HL-60 (cell line): ENCODE data around the gene STK17B.

Experiments used
- DNase-seq, 2 experiments: peaks; one replicate each; pipeline ENCODE4 v3.0.0-alpha.2; 2010 to 2020; ENCODE audit warnings: low read depth in 1 of 2, low spot score in 1 of 2
- H3K27ac ChIP-seq: fragments of 250-450 bp; sonication (Bioruptor Pico); replicated peaks from 2 replicates; pipeline ENCODE4 v1.5.1; 2020; ENCODE audit warnings: mild to moderate bottlenecking, moderate library complexity
- H3K27me3 ChIP-seq: fragments of 250-450 bp; sonication (Bioruptor Pico); 2 replicates; pipeline ENCODE4 v1.5.1; 2021; ENCODE audit warnings: mild to moderate bottlenecking, moderate library complexity; ENCODE audit not compliant: insufficient read depth, poor library complexity, severe bottlenecking
- H3K4me3 ChIP-seq: replicated peaks from 2 replicates; pipeline ENCODE4 v1.5.1; 2011; ENCODE audit warnings: mild to moderate bottlenecking, control low read depth, low read length; ENCODE audit not compliant: insufficient read depth
- GABPA ChIP-seq: IDR thresholded peaks from 2 replicates; pipeline ENCODE4 v1.6.1; 2012; ENCODE audit warnings: low read depth
- POLR2AphosphoS5 ChIP-seq: IDR thresholded peaks from 2 replicates; pipeline ENCODE4 v1.6.1; 2012; ENCODE audit warnings: low read depth
- SPI1 ChIP-seq: IDR thresholded peaks from 2 replicates; pipeline ENCODE4 v1.6.1; 2012; ENCODE audit warnings: low read depth, mild to moderate bottlenecking, borderline replicate concordance
- TF ChIP-seq, protein P1 (sequence below): IDR thresholded peaks from 2 replicates; pipeline ENCODE4 v1.6.1; 2012; ENCODE audit warnings: low read depth; ENCODE audit not compliant: insufficient replicate concordance
- TF ChIP-seq, protein P2 (sequence below): IDR thresholded peaks from one replicate; pipeline ENCODE4 v1.5.1; 2011; ENCODE audit warnings: low read length, control low read depth, inconsistent platforms; ENCODE audit not compliant: insufficient read depth

Gene STK17B

DNA sequence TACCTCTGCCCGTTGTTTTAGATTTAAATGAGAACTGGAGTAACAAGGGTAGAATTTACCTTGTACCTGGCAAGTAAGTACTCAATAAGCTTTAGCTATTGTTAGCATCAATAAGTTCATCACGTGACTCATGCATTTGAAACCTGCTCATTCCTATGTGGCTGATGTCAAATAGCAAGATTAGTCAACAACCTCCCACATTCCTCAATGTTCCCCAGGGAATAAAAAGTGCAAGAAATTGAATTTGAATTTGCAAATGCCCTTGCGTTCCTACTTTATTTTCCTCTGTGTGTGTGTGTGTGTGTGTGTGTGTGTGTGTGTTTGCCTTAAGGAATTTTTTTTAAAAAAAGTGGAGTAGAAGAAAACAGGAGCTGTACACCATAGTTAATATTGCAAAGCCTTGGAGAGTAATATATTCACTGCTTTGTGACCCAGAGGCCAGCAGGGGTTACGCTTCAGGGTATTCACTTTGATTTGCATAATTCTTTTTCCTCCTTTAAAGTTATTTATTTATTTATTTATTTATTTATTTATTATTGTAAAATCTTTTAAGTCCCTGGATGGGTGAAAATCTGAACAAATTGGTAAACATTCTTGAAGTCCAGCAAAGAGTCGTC, 58.9 kb downstream of the STK17B start:
- no peak for DNase-seq
- TF ChIP-seq, protein P1, sequence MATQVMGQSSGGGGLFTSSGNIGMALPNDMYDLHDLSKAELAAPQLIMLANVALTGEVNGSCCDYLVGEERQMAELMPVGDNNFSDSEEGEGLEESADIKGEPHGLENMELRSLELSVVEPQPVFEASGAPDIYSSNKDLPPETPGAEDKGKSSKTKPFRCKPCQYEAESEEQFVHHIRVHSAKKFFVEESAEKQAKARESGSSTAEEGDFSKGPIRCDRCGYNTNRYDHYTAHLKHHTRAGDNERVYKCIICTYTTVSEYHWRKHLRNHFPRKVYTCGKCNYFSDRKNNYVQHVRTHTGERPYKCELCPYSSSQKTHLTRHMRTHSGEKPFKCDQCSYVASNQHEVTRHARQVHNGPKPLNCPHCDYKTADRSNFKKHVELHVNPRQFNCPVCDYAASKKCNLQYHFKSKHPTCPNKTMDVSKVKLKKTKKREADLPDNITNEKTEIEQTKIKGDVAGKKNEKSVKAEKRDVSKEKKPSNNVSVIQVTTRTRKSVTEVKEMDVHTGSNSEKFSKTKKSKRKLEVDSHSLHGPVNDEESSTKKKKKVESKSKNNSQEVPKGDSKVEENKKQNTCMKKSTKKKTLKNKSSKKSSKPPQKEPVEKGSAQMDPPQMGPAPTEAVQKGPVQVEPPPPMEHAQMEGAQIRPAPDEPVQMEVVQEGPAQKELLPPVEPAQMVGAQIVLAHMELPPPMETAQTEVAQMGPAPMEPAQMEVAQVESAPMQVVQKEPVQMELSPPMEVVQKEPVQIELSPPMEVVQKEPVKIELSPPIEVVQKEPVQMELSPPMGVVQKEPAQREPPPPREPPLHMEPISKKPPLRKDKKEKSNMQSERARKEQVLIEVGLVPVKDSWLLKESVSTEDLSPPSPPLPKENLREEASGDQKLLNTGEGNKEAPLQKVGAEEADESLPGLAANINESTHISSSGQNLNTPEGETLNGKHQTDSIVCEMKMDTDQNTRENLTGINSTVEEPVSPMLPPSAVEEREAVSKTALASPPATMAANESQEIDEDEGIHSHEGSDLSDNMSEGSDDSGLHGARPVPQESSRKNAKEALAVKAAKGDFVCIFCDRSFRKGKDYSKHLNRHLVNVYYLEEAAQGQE = no peak
- TF ChIP-seq, protein P2, sequence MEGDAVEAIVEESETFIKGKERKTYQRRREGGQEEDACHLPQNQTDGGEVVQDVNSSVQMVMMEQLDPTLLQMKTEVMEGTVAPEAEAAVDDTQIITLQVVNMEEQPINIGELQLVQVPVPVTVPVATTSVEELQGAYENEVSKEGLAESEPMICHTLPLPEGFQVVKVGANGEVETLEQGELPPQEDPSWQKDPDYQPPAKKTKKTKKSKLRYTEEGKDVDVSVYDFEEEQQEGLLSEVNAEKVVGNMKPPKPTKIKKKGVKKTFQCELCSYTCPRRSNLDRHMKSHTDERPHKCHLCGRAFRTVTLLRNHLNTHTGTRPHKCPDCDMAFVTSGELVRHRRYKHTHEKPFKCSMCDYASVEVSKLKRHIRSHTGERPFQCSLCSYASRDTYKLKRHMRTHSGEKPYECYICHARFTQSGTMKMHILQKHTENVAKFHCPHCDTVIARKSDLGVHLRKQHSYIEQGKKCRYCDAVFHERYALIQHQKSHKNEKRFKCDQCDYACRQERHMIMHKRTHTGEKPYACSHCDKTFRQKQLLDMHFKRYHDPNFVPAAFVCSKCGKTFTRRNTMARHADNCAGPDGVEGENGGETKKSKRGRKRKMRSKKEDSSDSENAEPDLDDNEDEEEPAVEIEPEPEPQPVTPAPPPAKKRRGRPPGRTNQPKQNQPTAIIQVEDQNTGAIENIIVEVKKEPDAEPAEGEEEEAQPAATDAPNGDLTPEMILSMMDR = no peak
- TF ChIP-seq SPI1 (no peak), GABPA (no peak), POLR2AphosphoS5 (no peak)
- H3K27me3 ChIP-seq = no peaks in the 10 kb centered on the region
- H3K4me3 ChIP-seq = no peak overlapping the region
- H3K27ac ChIP-seq = no peak overlapping the region

DNA sequence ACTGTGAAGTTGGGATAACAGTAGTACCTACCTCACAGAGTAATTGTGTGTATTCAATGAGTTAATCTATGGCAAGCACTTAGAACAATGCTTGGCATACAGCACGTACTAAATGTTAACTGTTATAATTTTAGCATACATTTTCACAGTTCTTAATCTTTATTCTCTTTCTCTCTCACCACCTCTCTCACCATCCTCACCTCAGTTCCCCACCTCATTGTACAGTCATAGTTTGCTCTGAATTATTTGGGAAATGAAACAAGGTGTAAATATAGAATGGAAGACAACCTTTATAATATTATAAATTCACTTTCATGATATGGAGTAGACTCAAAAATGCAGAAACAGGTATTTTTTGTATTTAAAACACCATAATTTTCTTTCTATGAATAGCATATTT, 62.8 kb downstream of the STK17B start:
- Histone ChIP-seq H3K27ac (no peak overlapping the region), H3K4me3 (no peak overlapping the region), H3K27me3 (no peaks in the 10 kb centered on the region)
- TF ChIP-seq, protein P1 = no peak
- TF ChIP-seq GABPA = no peak
- TF ChIP-seq, protein P2 = no peak
- no peak for TF ChIP-seq SPI1
- no peak for TF ChIP-seq POLR2AphosphoS5
- no peak for DNase-seq

DNA sequence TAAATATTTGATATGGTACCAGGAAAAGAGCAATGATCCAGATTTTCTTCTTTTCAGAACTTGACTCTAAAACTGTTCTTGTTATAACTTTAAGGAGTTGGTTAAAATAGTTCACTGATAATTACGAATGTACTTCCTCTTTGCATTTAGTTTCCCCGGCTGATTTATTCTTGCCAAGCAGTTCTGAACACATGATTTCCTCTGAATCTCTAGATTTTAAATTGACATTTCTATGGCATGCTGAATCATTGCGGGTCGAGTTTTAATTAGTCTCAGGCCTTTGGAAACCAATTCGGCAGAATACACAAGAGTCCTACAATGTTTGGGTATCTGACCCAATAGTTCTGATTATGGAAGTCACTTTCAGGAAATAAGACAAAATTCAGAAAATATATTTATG, 65.4 kb downstream of the STK17B start:
- Histone ChIP-seq H3K4me3 (no peak overlapping the region), H3K27me3 (no peaks in the 10 kb centered on the region), H3K27ac (no peak overlapping the region)
- peak in 1 of 2 experiments; percentile 5 for DNase-seq
- TF ChIP-seq GABPA (no peak), SPI1 (peak; percentile 13; the same call in 1 of the 2 replicates)
- TF ChIP-seq, protein P1 = no peak
- TF ChIP-seq, protein P2 = no peak
